Kidney epithelial cell (primary cell): ENCODE data around the gene LCN12. TPM values are rescaled to one million over a fixed set of nuclear protein-coding genes. Genes with fewer than 3 reads are reported as not detected.

Experiments used
- DNase-seq: peaks from one replicate; pipeline ENCODE4 v3.0.0-alpha.2; 2010; ENCODE audit warnings: low read depth
- H3K27me3 ChIP-seq: 2 replicates; pipeline ENCODE4 v1.6.0; 2011; ENCODE audit warnings: low read length; ENCODE audit not compliant: control insufficient read depth, insufficient read depth
- H3K36me3 ChIP-seq: 2 replicates; pipeline ENCODE4 v1.5.1; 2011; ENCODE audit warnings: low read length; ENCODE audit not compliant: control insufficient read depth, insufficient read depth
- H3K4me3 ChIP-seq: 2 replicates; pipeline ENCODE4 v1.5.1; 2011; ENCODE audit warnings: low read depth, mild to moderate bottlenecking, control low read depth, low read length
- CTCF ChIP-seq: IDR thresholded peaks from 2 replicates; pipeline ENCODE4 v1.5.1; 2011; ENCODE audit warnings: mild to moderate bottlenecking, moderate library complexity, low read length, control low read depth, inconsistent platforms; ENCODE audit not compliant: insufficient read depth, poor library complexity, severe bottlenecking
- total RNA-seq: library from RNA; depleted of rRNA; stranded (reverse); fragments of >200 nt; gene quantifications from 2 replicates; pipeline ENCODE4 v1.2.3, GENCODE V29; 2015

The LCN12 gene
- total RNA-seq, 1 donor from 2014 or later, result 1.2 TPM

- no peak overlapping the region for H3K4me3 ChIP-seq
- TF ChIP-seq CTCF, result no peak
- no peaks in the 10 kb centered on the region for H3K27me3 ChIP-seq
- H3K36me3 ChIP-seq, result no peaks in the 10 kb centered on the region
- no peak for DNase-seq
Measured at GRCh38 chr9:136954270-136955083, 2.4 kb downstream of the LCN12 start.

- Histone ChIP-seq H3K4me3 (no peak overlapping the region), H3K36me3 (no peaks in the 10 kb centered on the region), H3K27me3 (no peaks in the 10 kb centered on the region)
- no peak for DNase-seq
- no peak for TF ChIP-seq CTCF
Measured at GRCh38 chr9:136955202-136955942, 3.3 kb downstream of the LCN12 start.

GRCh38 chr9:136955943-136956335, 3.9 kb downstream of the LCN12 start:
- Histone ChIP-seq H3K27me3 (no peaks in the 10 kb centered on the region), H3K36me3 (no peaks in the 10 kb centered on the region), H3K4me3 (no peak overlapping the region)
- TF ChIP-seq CTCF, result no peak
- no peak for DNase-seq

GRCh38 chr9:136956604-136957003, 4.5 kb downstream of the LCN12 start:
- TF ChIP-seq CTCF, result no peak
- no peaks in the 10 kb centered on the region for H3K27me3 ChIP-seq

GRCh38 chr9:136957461-136957860, 5.4 kb downstream of the LCN12 start:
- no peak overlapping the region for H3K4me3 ChIP-seq
- no peaks in the 10 kb centered on the region for H3K36me3 ChIP-seq
- TF ChIP-seq CTCF, result no peak
- no peaks in the 10 kb centered on the region for H3K27me3 ChIP-seq
- DNase-seq, result no peak

More at GRCh38 chr9:136956604-136957003, 4.5 kb downstream of the LCN12 start:
- no peak for DNase-seq
- Histone ChIP-seq H3K4me3 (no peak overlapping the region), H3K36me3 (no peaks in the 10 kb centered on the region)
